SK-N-SH (cell line): ENCODE data around the gene GSTM5.

Experiments
- CHD2 ChIP-seq: fragments of 150-350 bp; IDR thresholded peaks from 2 replicates; pipeline ENCODE4 v1.6.1; 2018; ENCODE audit warnings: low read length; ENCODE audit not compliant: partially characterized antibody
- CTCF ChIP-seq: fragments of 200-600 bp; sonication (generic); IDR thresholded peaks from 2 replicates; pipeline ENCODE4 v1.6.1; 2017; ENCODE audit warnings: antibody characterized with exemption, mild to moderate bottlenecking, moderate library complexity
- EP300 ChIP-seq, 2 experiments: IDR thresholded peaks; 2 replicates each; pipeline versions ENCODE4 v1.4.0 to v1.6.1; 2012; ENCODE audit warnings: borderline replicate concordance in 1 of 2, low read depth in 1 of 2, low read length in 1 of 2
- FOSL2 ChIP-seq: IDR thresholded peaks from 2 replicates; pipeline ENCODE4 v1.4.0; 2012; ENCODE audit warnings: low read depth, mild to moderate bottlenecking, moderate library complexity, borderline replicate concordance
- FOXM1 ChIP-seq: IDR thresholded peaks from 2 replicates; pipeline ENCODE4 v1.4.0; 2012; ENCODE audit warnings: low read depth, mild to moderate bottlenecking
- GABPA ChIP-seq: IDR thresholded peaks from 2 replicates; pipeline ENCODE4 v1.4.0; 2012; ENCODE audit warnings: low read depth, mild to moderate bottlenecking
- JUND ChIP-seq: IDR thresholded peaks from 2 replicates; pipeline ENCODE4 v1.4.0; 2012
- RAD21 ChIP-seq: IDR thresholded peaks from 2 replicates; pipeline ENCODE4 v1.6.1; 2012; ENCODE audit warnings: mild to moderate bottlenecking, low read length
- SMC3 ChIP-seq: IDR thresholded peaks from 2 replicates; pipeline ENCODE4 v1.6.1; 2012; ENCODE audit warnings: low read depth, low read length, improper control_type of control experiment

GRCh38 chr1:109749221-109749620 lies 37.2 kb downstream of the GSTM5 start:
- TF ChIP-seq JUND (no peak), CTCF (no peak), GABPA (no peak), FOXM1 (no peak), CHD2 (no peak), FOSL2 (no peak), EP300 (IDR thresholded peaks at IDR 0.05; ENCODE audit: borderline replicate concordance in 1 of 2, low read depth in 1 of 2, low read length in 1 of 2) (no peak), SMC3 (no peak), RAD21 (no peak)
